Measurements from ENCODE around the gene SYDE2.

The SYDE2 gene

DNA sequence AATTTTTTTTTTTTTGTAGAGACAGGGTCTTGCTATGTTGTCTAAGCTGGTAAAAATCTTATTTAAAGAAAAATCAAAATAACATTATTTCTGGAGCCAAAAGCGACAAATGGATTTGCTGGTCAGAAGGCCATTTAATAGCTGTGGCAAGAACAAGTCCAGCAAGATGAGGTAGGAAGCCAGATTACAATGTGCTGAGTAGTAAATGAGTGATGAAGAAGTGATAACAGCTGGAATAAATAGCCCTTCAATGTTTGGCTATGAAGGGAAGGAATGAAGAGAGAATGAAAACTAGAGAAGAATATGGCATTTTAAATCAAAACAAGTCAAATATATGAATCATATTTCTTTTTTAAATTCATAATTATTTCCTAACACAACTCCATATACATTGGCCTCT is 34.5 kb downstream of the SYDE2 start:
- TF ChIP-seq, protein P1, sequence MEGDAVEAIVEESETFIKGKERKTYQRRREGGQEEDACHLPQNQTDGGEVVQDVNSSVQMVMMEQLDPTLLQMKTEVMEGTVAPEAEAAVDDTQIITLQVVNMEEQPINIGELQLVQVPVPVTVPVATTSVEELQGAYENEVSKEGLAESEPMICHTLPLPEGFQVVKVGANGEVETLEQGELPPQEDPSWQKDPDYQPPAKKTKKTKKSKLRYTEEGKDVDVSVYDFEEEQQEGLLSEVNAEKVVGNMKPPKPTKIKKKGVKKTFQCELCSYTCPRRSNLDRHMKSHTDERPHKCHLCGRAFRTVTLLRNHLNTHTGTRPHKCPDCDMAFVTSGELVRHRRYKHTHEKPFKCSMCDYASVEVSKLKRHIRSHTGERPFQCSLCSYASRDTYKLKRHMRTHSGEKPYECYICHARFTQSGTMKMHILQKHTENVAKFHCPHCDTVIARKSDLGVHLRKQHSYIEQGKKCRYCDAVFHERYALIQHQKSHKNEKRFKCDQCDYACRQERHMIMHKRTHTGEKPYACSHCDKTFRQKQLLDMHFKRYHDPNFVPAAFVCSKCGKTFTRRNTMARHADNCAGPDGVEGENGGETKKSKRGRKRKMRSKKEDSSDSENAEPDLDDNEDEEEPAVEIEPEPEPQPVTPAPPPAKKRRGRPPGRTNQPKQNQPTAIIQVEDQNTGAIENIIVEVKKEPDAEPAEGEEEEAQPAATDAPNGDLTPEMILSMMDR (IDR thresholded peaks at IDR 0.05; ENCODE audit: insufficient read depth, low read length): no peak
- no peak for TF ChIP-seq POLR2AphosphoS5 (IDR thresholded peaks at IDR 0.05; ENCODE audit: low read depth)
- TF ChIP-seq SPI1 (IDR thresholded peaks at IDR 0.05; ENCODE audit: borderline replicate concordance, low read depth): no peak
- TF ChIP-seq, protein P2, sequence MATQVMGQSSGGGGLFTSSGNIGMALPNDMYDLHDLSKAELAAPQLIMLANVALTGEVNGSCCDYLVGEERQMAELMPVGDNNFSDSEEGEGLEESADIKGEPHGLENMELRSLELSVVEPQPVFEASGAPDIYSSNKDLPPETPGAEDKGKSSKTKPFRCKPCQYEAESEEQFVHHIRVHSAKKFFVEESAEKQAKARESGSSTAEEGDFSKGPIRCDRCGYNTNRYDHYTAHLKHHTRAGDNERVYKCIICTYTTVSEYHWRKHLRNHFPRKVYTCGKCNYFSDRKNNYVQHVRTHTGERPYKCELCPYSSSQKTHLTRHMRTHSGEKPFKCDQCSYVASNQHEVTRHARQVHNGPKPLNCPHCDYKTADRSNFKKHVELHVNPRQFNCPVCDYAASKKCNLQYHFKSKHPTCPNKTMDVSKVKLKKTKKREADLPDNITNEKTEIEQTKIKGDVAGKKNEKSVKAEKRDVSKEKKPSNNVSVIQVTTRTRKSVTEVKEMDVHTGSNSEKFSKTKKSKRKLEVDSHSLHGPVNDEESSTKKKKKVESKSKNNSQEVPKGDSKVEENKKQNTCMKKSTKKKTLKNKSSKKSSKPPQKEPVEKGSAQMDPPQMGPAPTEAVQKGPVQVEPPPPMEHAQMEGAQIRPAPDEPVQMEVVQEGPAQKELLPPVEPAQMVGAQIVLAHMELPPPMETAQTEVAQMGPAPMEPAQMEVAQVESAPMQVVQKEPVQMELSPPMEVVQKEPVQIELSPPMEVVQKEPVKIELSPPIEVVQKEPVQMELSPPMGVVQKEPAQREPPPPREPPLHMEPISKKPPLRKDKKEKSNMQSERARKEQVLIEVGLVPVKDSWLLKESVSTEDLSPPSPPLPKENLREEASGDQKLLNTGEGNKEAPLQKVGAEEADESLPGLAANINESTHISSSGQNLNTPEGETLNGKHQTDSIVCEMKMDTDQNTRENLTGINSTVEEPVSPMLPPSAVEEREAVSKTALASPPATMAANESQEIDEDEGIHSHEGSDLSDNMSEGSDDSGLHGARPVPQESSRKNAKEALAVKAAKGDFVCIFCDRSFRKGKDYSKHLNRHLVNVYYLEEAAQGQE (IDR thresholded peaks at IDR 0.05; ENCODE audit: insufficient replicate concordance, low read depth): no peak
- TF ChIP-seq GABPA (IDR thresholded peaks at IDR 0.05; ENCODE audit: low read depth): no peak
- Histone ChIP-seq H3K27ac (replicated peaks) (no peak overlapping the region), H3K4me3 (replicated peaks; ENCODE audit: insufficient read depth, low read length) (no peak overlapping the region), H3K27me3 (ENCODE audit: insufficient read depth, poor library complexity, severe bottlenecking) (peaks cover 5% of the 10 kb centered on the region)
- DNase-seq (ENCODE audit: low read depth in 1 of 2, low spot score in 1 of 2): no peak

DNA sequence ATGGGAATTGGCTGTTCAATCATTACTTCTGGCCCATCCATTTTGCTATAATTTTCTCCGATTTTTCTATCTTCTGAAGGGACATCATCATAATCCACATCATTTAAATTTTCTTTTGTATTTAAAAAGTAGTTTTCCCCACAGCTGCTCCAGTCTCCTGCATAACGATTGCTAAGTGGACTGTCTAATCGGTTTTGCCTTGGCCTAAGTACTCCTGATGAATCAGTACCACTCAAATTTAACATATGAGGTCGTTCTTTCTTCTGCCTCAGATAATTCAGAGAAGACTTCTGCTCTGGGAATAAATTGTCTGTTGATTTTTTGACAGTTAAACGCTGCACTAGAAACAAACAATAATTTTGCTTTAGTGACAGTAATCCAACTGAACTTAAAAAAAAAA is 41.9 kb downstream of the SYDE2 start:
- Histone ChIP-seq H3K27me3 (ENCODE audit: insufficient read depth, poor library complexity, severe bottlenecking) (no peaks in the 10 kb centered on the region), H3K4me3 (replicated peaks; ENCODE audit: insufficient read depth, low read length) (no peak overlapping the region), H3K27ac (replicated peaks) (no peak overlapping the region)
- no peak for TF ChIP-seq POLR2AphosphoS5 (IDR thresholded peaks at IDR 0.05; ENCODE audit: low read depth)
- TF ChIP-seq, protein P1 (IDR thresholded peaks at IDR 0.05; ENCODE audit: insufficient read depth, low read length): no peak
- TF ChIP-seq, protein P2 (IDR thresholded peaks at IDR 0.05; ENCODE audit: insufficient replicate concordance, low read depth): no peak
- TF ChIP-seq GABPA (IDR thresholded peaks at IDR 0.05; ENCODE audit: low read depth): no peak
- no peak for TF ChIP-seq SPI1 (IDR thresholded peaks at IDR 0.05; ENCODE audit: borderline replicate concordance, low read depth)
- DNase-seq (ENCODE audit: low read depth in 1 of 2, low spot score in 1 of 2): no peak

DNA sequence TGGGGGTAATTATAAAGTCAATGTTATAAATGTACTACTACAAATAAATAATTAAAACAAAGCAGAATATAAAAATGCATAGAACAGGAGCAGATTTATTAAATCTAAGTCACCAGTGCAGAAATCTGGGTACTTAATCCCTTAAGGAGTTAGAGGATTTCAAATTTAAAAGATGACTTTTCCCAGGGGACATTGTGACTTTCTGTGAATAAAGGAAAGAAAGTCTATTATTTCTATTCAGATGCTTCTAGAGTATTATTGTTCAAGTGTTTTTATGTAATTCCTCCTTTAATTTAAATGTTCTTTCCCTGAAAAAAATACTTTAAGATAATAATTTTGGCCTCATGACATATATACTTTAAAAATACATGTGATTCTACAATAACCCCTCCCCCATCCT is 43.4 kb downstream of the SYDE2 start:
- TF ChIP-seq, protein P1 (IDR thresholded peaks at IDR 0.05; ENCODE audit: insufficient read depth, low read length): no peak
- TF ChIP-seq SPI1 (IDR thresholded peaks at IDR 0.05; ENCODE audit: borderline replicate concordance, low read depth) (no peak), GABPA (IDR thresholded peaks at IDR 0.05; ENCODE audit: low read depth) (no peak), POLR2AphosphoS5 (IDR thresholded peaks at IDR 0.05; ENCODE audit: low read depth) (no peak)
- TF ChIP-seq, protein P2 (IDR thresholded peaks at IDR 0.05; ENCODE audit: insufficient replicate concordance, low read depth): no peak
- Histone ChIP-seq H3K27me3 (ENCODE audit: insufficient read depth, poor library complexity, severe bottlenecking) (no peaks in the 10 kb centered on the region), H3K4me3 (replicated peaks; ENCODE audit: insufficient read depth, low read length) (no peak overlapping the region), H3K27ac (replicated peaks) (no peak overlapping the region)
- DNase-seq (ENCODE audit: low read depth in 1 of 2, low spot score in 1 of 2): no peak

All from HL-60 (cell line).